B cell (primary cell): ENCODE measurements around the gene DNAAF5. TPM values are rescaled to one million over a fixed set of nuclear protein-coding genes. Genes with fewer than 3 reads are reported as not detected.

ENCODE experiments used
- ATAC-seq: fragments of 200-7000 bp; cut with Tn5 transposase; one replicate; pipeline ENCODE4 v1.10.0; 2021; ENCODE audit warnings: low read depth, mild to moderate bottlenecking, moderate number of reproducible peaks, moderate library complexity
- CTCF ChIA-PET: fragments of 350-600 bp; sonication (Branson Sonifier 250); formaldehyde crosslinking; loops from one replicate; lab custom pipeline; 2021; ENCODE audit warnings: antibody characterized with exemption, inconsistent platforms; lab: Charles Lee
- POLR2A ChIA-PET: fragments of 350-600 bp; sonication (Branson Sonifier 250); formaldehyde crosslinking; loops from one replicate; lab custom pipeline; 2021; ENCODE audit warnings: antibody characterized with exemption; lab: Charles Lee
- DNase-seq: peaks from one replicate; pipeline ENCODE4 v3.0.0; 2013
- H2AFZ ChIP-seq: 2 replicates; pipeline ENCODE4 v1.6.1; 2012; ENCODE audit warnings: mild to moderate bottlenecking, low read depth, low read length; ENCODE audit not compliant: insufficient read depth, poor library complexity, severe bottlenecking
- H3K27ac ChIP-seq, 2 donors: 1 replicate in 1 of 2; 2 replicates in 1 of 2; pipeline ENCODE4 v1.5.1; 2012 to 2013; ENCODE audit warnings: low read length in 2 of 2, mild to moderate bottlenecking in 2 of 2, moderate library complexity in 1 of 2
- H3K27me3 ChIP-seq, 4 experiments: fragments of 200-600 bp in 1 of 4; sonication (generic) in 1 of 4; replicated peaks in 1 of 4; 1 replicate in 2 of 4; 2 replicates in 2 of 4; pipeline versions ENCODE4 v1.6.1 to v1.7.0; 2013 to 2016; ENCODE audit warnings: low read length in 3 of 4, mild to moderate bottlenecking in 2 of 4, mixed read lengths in 1 of 4, moderate library complexity in 1 of 4; ENCODE audit not compliant: insufficient read depth in 4 of 4, control insufficient read depth in 3 of 4; ENCODE audit errors: control extremely low read depth in 1 of 4
- H3K36me3 ChIP-seq, 2 experiments: replicated peaks in 1 of 2; 1 replicate in 1 of 2; 2 replicates in 1 of 2; pipeline versions ENCODE4 v1.6.1 to v1.7.1; 2013; ENCODE audit warnings: low read length in 1 of 2; ENCODE audit not compliant: insufficient read depth in 2 of 2, control insufficient read depth in 1 of 2; ENCODE audit errors: control extremely low read depth in 1 of 2, extremely low read depth in 1 of 2
- H3K4me1 ChIP-seq, 2 donors: fragments of 200-600 bp in 1 of 2; sonication (generic) in 1 of 2; 1 replicate in 1 of 2; 2 replicates in 1 of 2; pipeline versions ENCODE4 v1.5.1 to v1.6.1; 2013 to 2017; ENCODE audit warnings: low read length in 2 of 2; ENCODE audit not compliant: control insufficient read depth in 2 of 2, insufficient read depth in 2 of 2
- H3K4me2 ChIP-seq: replicated peaks from 2 replicates; pipeline ENCODE3; 2012; ENCODE audit warnings: mild to moderate bottlenecking, low read depth, low read length; ENCODE audit not compliant: poor library complexity, severe bottlenecking
- H3K4me3 ChIP-seq, 5 experiments: fragments of 200-600 bp in 1 of 5; sonication (generic) in 1 of 5; 1 replicate in 3 of 5; 2 replicates in 2 of 5; pipeline versions ENCODE4 v1.5.1 to v1.7.0; 2011 to 2016; ENCODE audit warnings: low read length in 4 of 5, mild to moderate bottlenecking in 4 of 5, low read depth in 2 of 5, control low read depth in 1 of 5, moderate library complexity in 1 of 5; ENCODE audit not compliant: insufficient read depth in 1 of 5; ENCODE audit errors: control extremely low read depth in 1 of 5, extremely low read depth in 1 of 5
- H3K79me2 ChIP-seq: fragments of 200-600 bp; sonication (generic); one replicate; pipeline ENCODE4 v1.6.0; 2016; ENCODE audit warnings: low read length; ENCODE audit not compliant: control insufficient read depth, insufficient read depth
- H3K9ac ChIP-seq: fragments of 200-600 bp; sonication (generic); 2 replicates; pipeline ENCODE4 v1.6.1; 2017; ENCODE audit warnings: mild to moderate bottlenecking, low read length, moderate library complexity
- H3K9me3 ChIP-seq, 3 donors: one replicate each; pipeline versions ENCODE4 v1.6.1 to v1.7.1; 2013; ENCODE audit warnings: low read length in 2 of 3; ENCODE audit not compliant: control insufficient read depth in 2 of 3, insufficient read depth in 1 of 3; ENCODE audit errors: control extremely low read depth in 1 of 3
- H4K20me1 ChIP-seq: 2 replicates; pipeline ENCODE4 v1.6.0; 2012; ENCODE audit warnings: mild to moderate bottlenecking, low read length; ENCODE audit not compliant: insufficient read depth, control insufficient read depth, poor library complexity, severe bottlenecking
- H3K27ac Mint-ChIP-seq: one replicate; pipeline ENCODE4 v1.8.0; 2021; ENCODE audit warnings: mixed read lengths
- H3K27me3 Mint-ChIP-seq: one replicate; pipeline ENCODE4 v1.8.0; 2021; ENCODE audit warnings: mixed read lengths
- H3K4me1 Mint-ChIP-seq: one replicate; pipeline ENCODE4 v1.8.0; 2021; ENCODE audit warnings: mixed read lengths
- H3K4me3 Mint-ChIP-seq: one replicate; pipeline ENCODE4 v1.8.0; 2021; ENCODE audit warnings: mixed read lengths
- H3K9me3 Mint-ChIP-seq: one replicate; pipeline ENCODE4 v1.8.0; 2022; ENCODE audit warnings: mixed read lengths; ENCODE audit not compliant: insufficient read depth
- EZH2 ChIP-seq: IDR thresholded peaks from 2 replicates; pipeline ENCODE4 v1.6.1; 2012; ENCODE audit warnings: borderline replicate concordance, low read depth, mild to moderate bottlenecking, moderate library complexity, low read length; ENCODE audit not compliant: insufficient read depth, poor library complexity, severe bottlenecking
- WGBS: methylation state at CpG from one replicate; pipeline ENCODE4 v1.1.5; 2013; ENCODE audit warnings: missing lambda C conversion rate; ENCODE audit not compliant: insufficient coverage; 5-methylcytosine and 5-hydroxymethylcytosine counted together
- intact Hi-C: fragments of 100-400 bp; cut with micrococcal nuclease; formaldehyde crosslinking; loops from one replicate; pipeline ENCODE4 v1.10.0; 2022
- polyA plus RNA-seq: library from polyadenylated mRNA; depleted of rRNA; stranded (reverse); fragments of >200 nt; gene quantifications from 2 replicates; pipeline ENCODE4 v1.2.3, GENCODE V29; 2012
- total RNA-seq, 2 donors: library from RNA; stranded (reverse); fragments of 120-200 nt in 1 of 2; gene quantifications; 1 replicate in 1 of 2; 2 replicates in 1 of 2; pipeline versions ENCODE4 v1.2.3 to v1.2.4, GENCODE V29; 2013 to 2022
- TF ChIP-seq, protein P1 (sequence below): fragments of 200-600 bp; IDR thresholded peaks from one replicate; pipeline ENCODE4 v1.8.0; 2022; ENCODE audit warnings: antibody characterized with exemption, mild to moderate bottlenecking

DNAAF5 gene
- total and polyA plus RNA-seq, 2 donors (not counting 1 experiment from before 2014, with no cell fraction given) = 18.0 to 21.4 TPM

DNA sequence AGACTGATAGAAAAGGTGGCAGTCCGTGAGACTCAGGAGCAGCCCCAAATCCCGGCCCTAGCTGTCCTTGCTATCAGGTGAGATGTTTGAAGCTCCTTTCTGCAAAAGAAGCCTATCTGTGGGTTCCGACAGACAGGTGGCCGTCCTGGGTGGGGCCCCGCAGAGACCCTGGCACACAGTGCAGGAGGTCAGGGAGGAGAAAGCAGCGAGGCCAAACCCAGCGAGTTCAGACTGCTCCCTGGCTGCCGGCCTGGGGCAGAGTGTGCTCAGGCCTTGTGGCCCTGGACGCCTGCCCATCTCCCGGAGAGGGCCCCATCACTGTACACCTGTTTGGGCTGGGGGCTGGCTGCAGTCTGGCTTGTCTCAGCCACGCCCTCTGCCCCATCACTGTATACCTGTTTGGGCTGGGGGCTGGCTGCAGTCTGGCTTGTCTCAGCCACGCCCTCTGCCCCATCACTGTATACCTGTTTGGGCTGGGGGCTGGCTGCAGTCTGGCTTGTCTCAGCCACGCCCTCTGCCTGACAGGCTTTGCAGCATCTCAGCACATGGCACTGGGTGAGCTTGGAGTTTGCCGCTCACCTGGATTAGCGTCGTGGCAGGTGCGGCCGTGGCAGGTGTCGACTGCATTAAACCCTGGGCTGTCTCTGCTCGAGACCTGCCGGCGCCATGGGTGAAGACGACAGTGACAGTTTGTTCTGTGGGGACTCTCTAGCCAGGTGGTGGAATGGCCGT lies 12.4 kb downstream of the DNAAF5 start:
- Histone ChIP-seq H3K79me2 (peaks cover 50% of the 10 kb centered on the region), H3K27me3 (no peaks in the 10 kb centered on the region), H3K27ac (no peak overlapping the region), H3K4me3 (no peak overlapping the region), H4K20me1 (peaks cover 13% of the 10 kb centered on the region), H2AFZ (no peak overlapping the region), H3K9ac (no peak overlapping the region), H3K4me2 (no peak overlapping the region), H3K36me3 (peaks cover 0 to 14% of the 10 kb centered on the region in 2 experiments), H3K4me1 (no peaks in the 10 kb centered on the region), H3K9me3 (peaks cover 2 to 6% (median 5%) of the 10 kb centered on the region in 3 donors)
- TF ChIP-seq, protein P1, sequence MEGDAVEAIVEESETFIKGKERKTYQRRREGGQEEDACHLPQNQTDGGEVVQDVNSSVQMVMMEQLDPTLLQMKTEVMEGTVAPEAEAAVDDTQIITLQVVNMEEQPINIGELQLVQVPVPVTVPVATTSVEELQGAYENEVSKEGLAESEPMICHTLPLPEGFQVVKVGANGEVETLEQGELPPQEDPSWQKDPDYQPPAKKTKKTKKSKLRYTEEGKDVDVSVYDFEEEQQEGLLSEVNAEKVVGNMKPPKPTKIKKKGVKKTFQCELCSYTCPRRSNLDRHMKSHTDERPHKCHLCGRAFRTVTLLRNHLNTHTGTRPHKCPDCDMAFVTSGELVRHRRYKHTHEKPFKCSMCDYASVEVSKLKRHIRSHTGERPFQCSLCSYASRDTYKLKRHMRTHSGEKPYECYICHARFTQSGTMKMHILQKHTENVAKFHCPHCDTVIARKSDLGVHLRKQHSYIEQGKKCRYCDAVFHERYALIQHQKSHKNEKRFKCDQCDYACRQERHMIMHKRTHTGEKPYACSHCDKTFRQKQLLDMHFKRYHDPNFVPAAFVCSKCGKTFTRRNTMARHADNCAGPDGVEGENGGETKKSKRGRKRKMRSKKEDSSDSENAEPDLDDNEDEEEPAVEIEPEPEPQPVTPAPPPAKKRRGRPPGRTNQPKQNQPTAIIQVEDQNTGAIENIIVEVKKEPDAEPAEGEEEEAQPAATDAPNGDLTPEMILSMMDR = no peak
- TF ChIP-seq EZH2 = no peak
- Mint-ChIP-seq H3K4me3 (no peak overlapping the region), H3K27me3 (no peaks in the 10 kb centered on the region), H3K4me1 (no peaks in the 10 kb centered on the region), H3K27ac (no peak overlapping the region), H3K9me3 (no peaks in the 10 kb centered on the region)
- ChIA-PET CTCF (no interaction called here), POLR2A (no interaction called here)
- intact Hi-C loops = no loop called here
- 94% methylated on average over 21 of the region's 24 CpGs for WGBS
- DNase-seq (no peak), ATAC-seq (no peak)

DNA sequence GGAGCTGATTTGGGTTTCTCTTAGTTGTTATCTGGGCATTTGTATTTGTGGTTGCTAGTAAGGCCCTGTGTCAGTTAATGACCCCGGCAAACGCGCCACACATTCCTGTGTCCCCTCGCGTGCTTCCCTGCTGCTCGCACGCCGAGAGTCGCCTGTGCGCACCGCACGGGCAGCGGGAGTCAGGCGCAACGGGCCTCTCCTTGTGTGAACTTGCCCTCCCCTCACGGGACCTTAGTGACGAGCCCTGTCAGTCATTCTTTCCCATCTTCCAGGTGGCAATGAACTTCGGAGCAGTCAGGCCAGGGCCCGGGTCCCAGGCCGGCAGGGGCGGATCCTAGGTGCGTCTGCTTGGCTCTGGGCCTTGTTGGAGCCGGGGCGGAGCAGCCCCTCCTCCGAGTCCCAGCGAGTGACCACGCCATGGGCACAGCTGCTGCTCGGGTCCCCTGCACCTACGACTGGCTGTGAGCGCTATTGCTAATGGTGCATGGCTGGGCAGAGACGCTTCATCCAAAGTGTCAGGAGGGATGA lies 13.0 kb downstream of the DNAAF5 start:
- DNase-seq (no peak), ATAC-seq (no peak)
- Histone ChIP-seq H3K4me2 (no peak overlapping the region), H3K4me3 (no peak overlapping the region), H3K9me3 (peaks cover 2 to 6% (median 2%) of the 10 kb centered on the region in 3 donors), H3K36me3 (peaks cover 0 to 14% of the 10 kb centered on the region in 2 experiments), H3K27me3 (no peaks in the 10 kb centered on the region), H4K20me1 (peaks cover 7% of the 10 kb centered on the region), H3K9ac (no peak overlapping the region), H3K79me2 (peaks cover 46% of the 10 kb centered on the region), H3K4me1 (no peaks in the 10 kb centered on the region), H2AFZ (no peak overlapping the region), H3K27ac (no peak overlapping the region)
- Mint-ChIP-seq H3K4me1 (no peaks in the 10 kb centered on the region), H3K9me3 (no peaks in the 10 kb centered on the region), H3K27me3 (no peaks in the 10 kb centered on the region), H3K4me3 (no peak overlapping the region), H3K27ac (no peak overlapping the region)
- 97% methylated on average over 31 of the region's 31 CpGs for WGBS
- intact Hi-C loops = no loop called here
- TF ChIP-seq EZH2 = no peak
- TF ChIP-seq, protein P1 = no peak
- POLR2A ChIA-PET = no interaction called here
- CTCF ChIA-PET = no interaction called here
